HepG2 (cell line): ENCODE results near the gene ABI3BP. TPM values are rescaled to one million over a fixed set of nuclear protein-coding genes. Genes with fewer than 3 reads are reported as not detected.

Source experiments
- ATAC-seq: fragments of 200-7000 bp; cut with Tn5 transposase; 3 replicates; pipeline ENCODE4 v1.9.1; 2020; ENCODE audit warnings: mild to moderate bottlenecking, moderate library complexity
- BruUV-seq: library from RNA; stranded (reverse); fragments of 400-500 nt; replicated peaks from 2 replicates; lab custom pipeline; 2021; lab: Mats Ljungman, UMichigan
- CTCF ChIA-PET: fragments of 300-600 bp; formaldehyde crosslinking; extraction: SDS; loops from one replicate; lab custom pipeline; 2021; ENCODE audit warnings: low total read pairs, inconsistent platforms, low intra/inter-chr PET ratio; lab: Yijun Ruan, JAX
- POLR2A ChIA-PET: fragments of 350-600 bp; sonication (Branson Sonifier 250); formaldehyde crosslinking; loops from one replicate; lab custom pipeline; 2020; ENCODE audit warnings: antibody characterized with exemption, inconsistent platforms; lab: Yijun Ruan, JAX
- DNase-seq: peaks from one replicate; pipeline ENCODE4 v3.0.0-alpha.2; 2015; ENCODE audit warnings: low spot score
- FAIRE-seq: peaks from 3 replicates; lab custom pipeline; 2011; peaks lifted over from hg19 to GRCh38; lab: Jason Lieb, UNC
- H2AFZ ChIP-seq: one replicate; pipeline ENCODE4 v1.6.1; 2011; ENCODE audit warnings: low read length, inconsistent platforms
- H3K27ac ChIP-seq: fragments of 300-600 bp; 3 replicates; pipeline ENCODE4 v1.8.0; 2011; ENCODE audit warnings: mixed run types, mild to moderate bottlenecking, mixed read lengths, low read length, inconsistent platforms; ENCODE audit not compliant: insufficient read depth; ENCODE audit errors: extremely low read length
- H3K27me3 ChIP-seq, 2 experiments: fragments of 200-600 bp in 1 of 2; 2 replicates in 1 of 2; 3 replicates in 1 of 2; pipeline versions ENCODE4 v1.6.0 to v1.8.0; 2011; ENCODE audit warnings: low read length in 2 of 2, mild to moderate bottlenecking in 2 of 2, moderate library complexity in 2 of 2, inconsistent platforms in 1 of 2; ENCODE audit not compliant: insufficient read depth in 2 of 2, control insufficient read depth in 1 of 2
- H3K36me3 ChIP-seq, 2 experiments: fragments of 200-600 bp in 1 of 2; replicated peaks in 1 of 2; 2 replicates in 1 of 2; 3 replicates in 1 of 2; pipeline versions ENCODE4 v1.5.1 to v1.8.0; 2011; ENCODE audit warnings: low read length in 2 of 2, inconsistent platforms in 1 of 2; ENCODE audit not compliant: insufficient read depth in 2 of 2, control insufficient read depth in 1 of 2
- H3K4me1 ChIP-seq: 2 replicates; pipeline ENCODE4 v1.5.1; 2012; ENCODE audit warnings: low read length, inconsistent platforms; ENCODE audit not compliant: insufficient read depth
- H3K4me2 ChIP-seq: 2 replicates; pipeline ENCODE4 v1.6.0; 2011; ENCODE audit warnings: low read depth, low read length, inconsistent platforms
- H3K4me3 ChIP-seq, 3 experiments: fragments of 200-600 bp in 1 of 3; sonication (generic), shearing (Covaris generic) in 1 of 3; replicated peaks in 1 of 3; 2 replicates each; pipeline ENCODE4 v1.5.1; 2011 to 2016; ENCODE audit warnings: low read length in 3 of 3, inconsistent platforms in 2 of 3, low read depth in 2 of 3, mild to moderate bottlenecking in 2 of 3, control low read depth in 1 of 3, mixed read lengths in 1 of 3; ENCODE audit not compliant: insufficient read depth in 1 of 3
- H3K79me2 ChIP-seq: one replicate; pipeline ENCODE4 v1.6.1; 2011; ENCODE audit warnings: low read length, inconsistent platforms; ENCODE audit not compliant: insufficient read depth
- H3K9ac ChIP-seq: 2 replicates; pipeline ENCODE4 v1.6.0; 2011; ENCODE audit warnings: mild to moderate bottlenecking, low read depth, low read length, inconsistent platforms; ENCODE audit not compliant: insufficient read depth
- H3K9me3 ChIP-seq: 2 replicates; pipeline ENCODE4 v1.5.1; 2012; ENCODE audit warnings: mild to moderate bottlenecking, low read length
- H4K20me1 ChIP-seq: 2 replicates; pipeline ENCODE4 v1.6.0; 2011; ENCODE audit warnings: inconsistent platforms, mild to moderate bottlenecking, low read length, moderate library complexity; ENCODE audit not compliant: insufficient read depth
- DR1 ChIP-seq: sonication (generic); formaldehyde crosslinking; IDR thresholded peaks from 2 replicates; pipeline ENCODE4 v1.8.0; 2021; ENCODE audit warnings: mild to moderate bottlenecking, missing genetic modification reagents, inconsistent platforms
- HDAC6 ChIP-seq: fragments of 200-600 bp; sonication (generic); IDR thresholded peaks from 2 replicates; pipeline ENCODE4 v1.7.0; 2017; ENCODE audit warnings: mild to moderate bottlenecking, antibody characterized with exemption, low read length, low read depth
- SRSF4 ChIP-seq: fragments of 200-400 bp; formaldehyde crosslinking; IDR thresholded peaks from one replicate; pipeline ENCODE4 v1.6.1; 2018; ENCODE audit warnings: mild to moderate bottlenecking, low read depth, low read length, moderate library complexity; ENCODE audit not compliant: poor library complexity, severe bottlenecking
- ZMYM3 ChIP-seq: sonication (generic); formaldehyde crosslinking; IDR thresholded peaks from 2 replicates; pipeline ENCODE4 v1.5.1; 2020; ENCODE audit warnings: mild to moderate bottlenecking, missing genetic modification reagents
- ZNF44 ChIP-seq: sonication (generic); formaldehyde crosslinking; IDR thresholded peaks from 2 replicates; pipeline ENCODE4 v1.5.1; 2020; ENCODE audit warnings: mild to moderate bottlenecking, missing genetic modification reagents
- ZNF704 ChIP-seq: sonication (generic); formaldehyde crosslinking; IDR thresholded peaks from 2 replicates; pipeline ENCODE4 v1.8.1; 2023; ENCODE audit warnings: mild to moderate bottlenecking, inconsistent platforms, moderate library complexity, missing genetic modification reagents, borderline replicate concordance
- WGBS: methylation state at CpG from one replicate; pipeline ENCODE4 v1.1.6; 2017; ENCODE audit warnings: low lambda C conversion rate; 5-methylcytosine and 5-hydroxymethylcytosine counted together
- in situ Hi-C: cut with HindIII; loops from 2 replicates; pipeline ENCODE4 v1.10.0; 2017; ENCODE audit warnings: low pct_unique_long_range_greater_than_20kb; ENCODE audit not compliant: extremely low pct_ligation_motif_present
- intact Hi-C: fragments of 100-400 bp; cut with micrococcal nuclease; formaldehyde crosslinking; loops from one replicate; pipeline ENCODE4 v1.10.0; 2022; ENCODE audit not compliant: unreplicated experiment
- polyA plus RNA-seq, 8 experiments: library from polyadenylated mRNA; depleted of rRNA in 3 of 8; stranded (reverse) in 7 of 8; unstranded in 1 of 8; fragments of >200 nt; fragmentation: Illumina TruSeq in 4 of 8; extraction: Trizol in 4 of 8; gene quantifications; 2 replicates each; pipeline versions ENCODE4 v1.2.1 to v1.2.3, GENCODE V29; 2011 to 2016; ENCODE audit warnings: low read depth in 4 of 8, missing spikeins in 1 of 8, mixed read lengths in 1 of 8; ENCODE audit not compliant: insufficient read depth in 1 of 8
- total RNA-seq, 5 experiments: library from RNA; depleted of rRNA; stranded (reverse); fragments of >200 nt; fragmentation: Illumina TruSeq; extraction: Trizol; gene quantifications; 2 replicates each; pipeline ENCODE4 v1.2.3, GENCODE V29; 2016; ENCODE audit warnings: low read depth in 1 of 5
- TF ChIP-seq, protein P1 (sequence below): sonication (generic); formaldehyde crosslinking; IDR thresholded peaks from 2 replicates; pipeline ENCODE4 v1.4.0; 2020; ENCODE audit warnings: missing genetic modification reagents, borderline replicate concordance

The ABI3BP gene
- total and polyA plus RNA-seq, 2 of the 13 experiments (the other 11 are each of a cell fraction or from before 2014, with no cell fraction given) = not detected

GRCh38 chr3:100748967-100749366 lies 244.3 kb downstream of the ABI3BP start:
- POLR2A ChIA-PET = no interaction called here
- WGBS = 59% methylated on average over 2 of the region's 2 CpGs
- no peak overlapping the region for H3K27ac ChIP-seq
- no peak overlapping the region for H3K4me2 ChIP-seq
- BruUV-seq = no TSS peak
- no peaks in the 10 kb centered on the region for H3K27me3 ChIP-seq
- intact Hi-C loops (no loop called here), in situ Hi-C loops (no loop called here)
- no peak for TF ChIP-seq ZNF44 (CRISPR knock-in tag)
- TF ChIP-seq ZMYM3 = no peak
- no peak for TF ChIP-seq ZNF704 (CRISPR knock-in tag)
- TF ChIP-seq, protein P1, sequence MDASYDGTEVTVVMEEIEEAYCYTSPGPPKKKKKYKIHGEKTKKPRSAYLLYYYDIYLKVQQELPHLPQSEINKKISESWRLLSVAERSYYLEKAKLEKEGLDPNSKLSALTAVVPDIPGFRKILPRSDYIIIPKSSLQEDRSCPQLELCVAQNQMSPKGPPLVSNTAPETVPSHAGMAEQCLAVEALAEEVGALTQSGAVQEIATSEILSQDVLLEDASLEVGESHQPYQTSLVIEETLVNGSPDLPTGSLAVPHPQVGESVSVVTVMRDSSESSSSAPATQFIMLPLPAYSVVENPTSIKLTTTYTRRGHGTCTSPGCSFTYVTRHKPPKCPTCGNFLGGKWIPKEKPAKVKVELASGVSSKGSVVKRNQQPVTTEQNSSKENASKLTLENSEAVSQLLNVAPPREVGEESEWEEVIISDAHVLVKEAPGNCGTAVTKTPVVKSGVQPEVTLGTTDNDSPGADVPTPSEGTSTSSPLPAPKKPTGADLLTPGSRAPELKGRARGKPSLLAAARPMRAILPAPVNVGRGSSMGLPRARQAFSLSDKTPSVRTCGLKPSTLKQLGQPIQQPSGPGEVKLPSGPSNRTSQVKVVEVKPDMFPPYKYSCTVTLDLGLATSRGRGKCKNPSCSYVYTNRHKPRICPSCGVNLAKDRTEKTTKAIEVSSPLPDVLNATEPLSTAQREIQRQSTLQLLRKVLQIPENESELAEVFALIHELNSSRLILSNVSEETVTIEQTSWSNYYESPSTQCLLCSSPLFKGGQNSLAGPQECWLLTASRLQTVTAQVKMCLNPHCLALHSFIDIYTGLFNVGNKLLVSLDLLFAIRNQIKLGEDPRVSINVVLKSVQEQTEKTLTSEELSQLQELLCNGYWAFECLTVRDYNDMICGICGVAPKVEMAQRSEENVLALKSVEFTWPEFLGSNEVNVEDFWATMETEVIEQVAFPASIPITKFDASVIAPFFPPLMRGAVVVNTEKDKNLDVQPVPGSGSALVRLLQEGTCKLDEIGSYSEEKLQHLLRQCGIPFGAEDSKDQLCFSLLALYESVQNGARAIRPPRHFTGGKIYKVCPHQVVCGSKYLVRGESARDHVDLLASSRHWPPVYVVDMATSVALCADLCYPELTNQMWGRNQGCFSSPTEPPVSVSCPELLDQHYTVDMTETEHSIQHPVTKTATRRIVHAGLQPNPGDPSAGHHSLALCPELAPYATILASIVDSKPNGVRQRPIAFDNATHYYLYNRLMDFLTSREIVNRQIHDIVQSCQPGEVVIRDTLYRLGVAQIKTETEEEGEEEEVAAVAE (CRISPR knock-in tag) = no peak
- TF ChIP-seq DR1 (CRISPR knock-in tag) = no peak
- TF ChIP-seq HDAC6 = no peak
- no peak for TF ChIP-seq SRSF4
- no peak overlapping the region for H3K9ac ChIP-seq
- DNase-seq (no peak), ATAC-seq (no peak), FAIRE-seq (no peak)
- no peaks in the 10 kb centered on the region for H3K9me3 ChIP-seq
- no peak overlapping the region for H3K4me3 ChIP-seq
- CTCF ChIA-PET = no interaction called here
- peaks cover 7 to 71% of the 10 kb centered on the region in 2 experiments for H3K36me3 ChIP-seq
- no peaks in the 10 kb centered on the region; the same call in 1 of the 2 replicates for H4K20me1 ChIP-seq
- H2AFZ ChIP-seq = no peak overlapping the region
- H3K79me2 ChIP-seq = no peaks in the 10 kb centered on the region
- no peaks in the 10 kb centered on the region for H3K4me1 ChIP-seq
